Measurements from ENCODE around the gene AVPR2.

DNA sequence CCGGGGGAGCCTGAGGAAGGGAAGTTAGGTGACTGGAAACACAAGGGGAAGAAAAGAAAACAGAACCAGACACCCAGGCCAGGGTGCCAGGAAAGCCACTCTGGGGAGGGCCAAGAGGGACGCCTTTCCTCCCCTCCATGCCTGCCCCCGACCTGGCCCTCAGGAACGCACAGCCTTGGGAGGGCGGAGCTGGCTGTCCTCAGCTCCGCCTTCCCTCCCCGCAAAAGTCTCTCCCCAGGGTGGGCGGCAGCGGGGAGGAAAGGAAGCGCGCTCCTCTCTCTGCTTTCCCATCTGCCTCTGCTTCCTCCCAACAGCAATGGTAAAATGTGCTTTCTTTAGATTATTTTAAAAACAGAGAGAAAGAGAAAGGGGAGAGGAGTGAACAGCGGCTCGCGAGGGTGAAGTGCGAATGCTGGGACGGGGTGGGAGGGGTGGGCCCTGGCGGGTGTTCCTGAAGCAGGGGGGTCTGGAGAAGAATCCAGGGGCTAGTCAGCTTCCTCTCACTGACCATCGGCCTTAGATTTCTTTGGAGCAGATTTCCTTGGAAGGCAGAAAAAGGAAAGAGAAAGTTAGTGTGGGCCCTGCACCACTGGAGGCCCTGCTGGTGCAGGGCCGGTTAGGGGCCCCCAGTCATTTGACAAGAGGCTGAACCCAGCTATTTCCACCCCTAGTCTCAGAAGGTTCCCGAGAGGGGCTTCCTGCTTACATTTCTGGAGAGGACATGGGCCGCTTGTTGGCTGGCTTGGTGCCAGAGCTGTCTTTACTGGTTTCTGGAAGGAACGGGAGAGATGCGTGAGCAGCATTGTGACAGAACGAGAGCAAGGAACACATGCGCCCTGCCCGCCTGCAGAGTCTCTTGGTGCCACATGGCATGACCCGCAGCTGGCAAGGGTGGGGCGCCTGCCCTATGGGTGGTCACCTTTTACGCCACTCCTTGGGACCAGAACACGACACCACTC lies 44.7 kb downstream of the AVPR2 start:
- TF ChIP-seq, protein P1, sequence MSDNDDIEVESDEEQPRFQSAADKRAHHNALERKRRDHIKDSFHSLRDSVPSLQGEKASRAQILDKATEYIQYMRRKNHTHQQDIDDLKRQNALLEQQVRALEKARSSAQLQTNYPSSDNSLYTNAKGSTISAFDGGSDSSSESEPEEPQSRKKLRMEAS (IDR thresholded peaks at IDR 0.05), result no peak
- TF ChIP-seq, protein P2, sequence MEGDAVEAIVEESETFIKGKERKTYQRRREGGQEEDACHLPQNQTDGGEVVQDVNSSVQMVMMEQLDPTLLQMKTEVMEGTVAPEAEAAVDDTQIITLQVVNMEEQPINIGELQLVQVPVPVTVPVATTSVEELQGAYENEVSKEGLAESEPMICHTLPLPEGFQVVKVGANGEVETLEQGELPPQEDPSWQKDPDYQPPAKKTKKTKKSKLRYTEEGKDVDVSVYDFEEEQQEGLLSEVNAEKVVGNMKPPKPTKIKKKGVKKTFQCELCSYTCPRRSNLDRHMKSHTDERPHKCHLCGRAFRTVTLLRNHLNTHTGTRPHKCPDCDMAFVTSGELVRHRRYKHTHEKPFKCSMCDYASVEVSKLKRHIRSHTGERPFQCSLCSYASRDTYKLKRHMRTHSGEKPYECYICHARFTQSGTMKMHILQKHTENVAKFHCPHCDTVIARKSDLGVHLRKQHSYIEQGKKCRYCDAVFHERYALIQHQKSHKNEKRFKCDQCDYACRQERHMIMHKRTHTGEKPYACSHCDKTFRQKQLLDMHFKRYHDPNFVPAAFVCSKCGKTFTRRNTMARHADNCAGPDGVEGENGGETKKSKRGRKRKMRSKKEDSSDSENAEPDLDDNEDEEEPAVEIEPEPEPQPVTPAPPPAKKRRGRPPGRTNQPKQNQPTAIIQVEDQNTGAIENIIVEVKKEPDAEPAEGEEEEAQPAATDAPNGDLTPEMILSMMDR (IDR thresholded peaks at IDR 0.05 in 2 of 3, conservative IDR thresholded peaks at IDR 0.05 in 1 of 3; ENCODE audit: borderline replicate concordance in 1 of 3, insufficient read depth in 1 of 3, low read depth in 2 of 3, low read length in 2 of 3), result no peak
- no peak for TF ChIP-seq POLR2A (IDR thresholded peaks at IDR 0.05; ENCODE audit: borderline replicate concordance, extremely low read depth, insufficient read depth, insufficient read length)

All from HCT116 (cell line).